GM23338 (cell line): Measurements from ENCODE around the gene PSMA1.

Experiments used
- EZH2 ChIP-seq: fragments of 200-600 bp; sonication (generic); IDR thresholded peaks from one replicate; pipeline ENCODE4 v1.8.0; 2017; ENCODE audit warnings: antibody characterized with exemption, mild to moderate bottlenecking, low read depth; ENCODE audit not compliant: unreplicated experiment
- EZH2phosphoT487 ChIP-seq: fragments of 200-600 bp; sonication (generic); IDR thresholded peaks from one replicate; pipeline ENCODE4 v1.8.1; 2018; ENCODE audit warnings: antibody characterized with exemption; ENCODE audit not compliant: unreplicated experiment
- JUNB ChIP-seq: IDR thresholded peaks from one replicate; pipeline ENCODE4 v1.6.1; 2016; ENCODE audit warnings: antibody characterized with exemption; ENCODE audit not compliant: unreplicated experiment
- POLR2AphosphoS5 ChIP-seq: IDR thresholded peaks from 2 replicates; pipeline ENCODE4 v1.6.1; 2016; ENCODE audit warnings: antibody characterized with exemption, low read depth
- ZNF114 ChIP-seq: fragments of 250-450 bp; sonication (Bioruptor Pico); IDR thresholded peaks from 2 replicates; pipeline ENCODE4 v1.5.0; 2020; ENCODE audit warnings: mild to moderate bottlenecking, moderate library complexity
- ZNF331 ChIP-seq: fragments of 250-450 bp; sonication (Bioruptor Pico); IDR thresholded peaks from 2 replicates; pipeline ENCODE4 v1.5.0; 2020; ENCODE audit warnings: low read depth, mild to moderate bottlenecking, moderate library complexity
- TF ChIP-seq, protein P1 (sequence below), 2 experiments: fragments of 200-600 bp in 1 of 2; sonication (generic) in 1 of 2; conservative IDR thresholded peaks; 2 replicates each; pipeline versions ENCODE4 v1.5.1 to v1.6.1; 2016 to 2017; ENCODE audit warnings: antibody characterized with exemption in 2 of 2, low read depth in 2 of 2, mild to moderate bottlenecking in 2 of 2, moderate library complexity in 1 of 2
- TF ChIP-seq, protein P2 (sequence below): IDR thresholded peaks from one replicate; pipeline ENCODE4 v1.6.1; 2018; ENCODE audit warnings: antibody characterized with exemption; ENCODE audit not compliant: unreplicated experiment

DNA sequence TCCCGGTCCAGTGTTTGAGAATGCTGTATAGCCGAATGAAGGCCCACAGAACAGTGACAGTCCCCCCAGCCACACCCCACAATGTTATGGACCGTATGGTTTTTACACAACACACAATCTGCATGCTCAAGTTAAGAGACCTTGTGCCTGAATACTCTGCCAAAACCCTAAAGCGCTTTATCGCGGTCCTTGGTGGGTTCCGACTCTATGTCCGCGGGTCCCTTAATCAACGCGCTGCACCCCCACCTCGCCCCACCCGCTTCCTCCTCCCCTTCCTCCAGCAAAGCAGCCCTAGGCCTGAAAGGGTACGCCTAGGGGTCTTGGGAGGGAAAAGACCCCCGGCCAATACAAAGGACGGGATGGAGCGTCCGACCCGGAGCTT, 21.0 kb downstream of the PSMA1 start:
- TF ChIP-seq EZH2 (no peak), POLR2AphosphoS5 (no peak), EZH2phosphoT487 (no peak), ZNF331 (CRISPR knock-in tag) (no peak), ZNF114 (no peak), JUNB (no peak)
- TF ChIP-seq, protein P1, sequence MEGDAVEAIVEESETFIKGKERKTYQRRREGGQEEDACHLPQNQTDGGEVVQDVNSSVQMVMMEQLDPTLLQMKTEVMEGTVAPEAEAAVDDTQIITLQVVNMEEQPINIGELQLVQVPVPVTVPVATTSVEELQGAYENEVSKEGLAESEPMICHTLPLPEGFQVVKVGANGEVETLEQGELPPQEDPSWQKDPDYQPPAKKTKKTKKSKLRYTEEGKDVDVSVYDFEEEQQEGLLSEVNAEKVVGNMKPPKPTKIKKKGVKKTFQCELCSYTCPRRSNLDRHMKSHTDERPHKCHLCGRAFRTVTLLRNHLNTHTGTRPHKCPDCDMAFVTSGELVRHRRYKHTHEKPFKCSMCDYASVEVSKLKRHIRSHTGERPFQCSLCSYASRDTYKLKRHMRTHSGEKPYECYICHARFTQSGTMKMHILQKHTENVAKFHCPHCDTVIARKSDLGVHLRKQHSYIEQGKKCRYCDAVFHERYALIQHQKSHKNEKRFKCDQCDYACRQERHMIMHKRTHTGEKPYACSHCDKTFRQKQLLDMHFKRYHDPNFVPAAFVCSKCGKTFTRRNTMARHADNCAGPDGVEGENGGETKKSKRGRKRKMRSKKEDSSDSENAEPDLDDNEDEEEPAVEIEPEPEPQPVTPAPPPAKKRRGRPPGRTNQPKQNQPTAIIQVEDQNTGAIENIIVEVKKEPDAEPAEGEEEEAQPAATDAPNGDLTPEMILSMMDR (conservative IDR thresholded peaks at IDR 0.05; ENCODE audit: low read depth in 2 of 2), result no peak
- TF ChIP-seq, protein P2, sequence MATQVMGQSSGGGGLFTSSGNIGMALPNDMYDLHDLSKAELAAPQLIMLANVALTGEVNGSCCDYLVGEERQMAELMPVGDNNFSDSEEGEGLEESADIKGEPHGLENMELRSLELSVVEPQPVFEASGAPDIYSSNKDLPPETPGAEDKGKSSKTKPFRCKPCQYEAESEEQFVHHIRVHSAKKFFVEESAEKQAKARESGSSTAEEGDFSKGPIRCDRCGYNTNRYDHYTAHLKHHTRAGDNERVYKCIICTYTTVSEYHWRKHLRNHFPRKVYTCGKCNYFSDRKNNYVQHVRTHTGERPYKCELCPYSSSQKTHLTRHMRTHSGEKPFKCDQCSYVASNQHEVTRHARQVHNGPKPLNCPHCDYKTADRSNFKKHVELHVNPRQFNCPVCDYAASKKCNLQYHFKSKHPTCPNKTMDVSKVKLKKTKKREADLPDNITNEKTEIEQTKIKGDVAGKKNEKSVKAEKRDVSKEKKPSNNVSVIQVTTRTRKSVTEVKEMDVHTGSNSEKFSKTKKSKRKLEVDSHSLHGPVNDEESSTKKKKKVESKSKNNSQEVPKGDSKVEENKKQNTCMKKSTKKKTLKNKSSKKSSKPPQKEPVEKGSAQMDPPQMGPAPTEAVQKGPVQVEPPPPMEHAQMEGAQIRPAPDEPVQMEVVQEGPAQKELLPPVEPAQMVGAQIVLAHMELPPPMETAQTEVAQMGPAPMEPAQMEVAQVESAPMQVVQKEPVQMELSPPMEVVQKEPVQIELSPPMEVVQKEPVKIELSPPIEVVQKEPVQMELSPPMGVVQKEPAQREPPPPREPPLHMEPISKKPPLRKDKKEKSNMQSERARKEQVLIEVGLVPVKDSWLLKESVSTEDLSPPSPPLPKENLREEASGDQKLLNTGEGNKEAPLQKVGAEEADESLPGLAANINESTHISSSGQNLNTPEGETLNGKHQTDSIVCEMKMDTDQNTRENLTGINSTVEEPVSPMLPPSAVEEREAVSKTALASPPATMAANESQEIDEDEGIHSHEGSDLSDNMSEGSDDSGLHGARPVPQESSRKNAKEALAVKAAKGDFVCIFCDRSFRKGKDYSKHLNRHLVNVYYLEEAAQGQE, result no peak
